NCI-H2227 treated with DMSO at 0.1 percent for 48 hours (cell line): ENCODE results near the gene BHLHA9.
"Not testable (repeated sequence)": the region's sequence is repeated elsewhere in the genome, so short reads cannot be mapped to it uniquely, and the experiment has no call there.

Experiments
- DNase-seq: peaks from one replicate; lab custom pipeline; 2025; lab: John Stamatoyannopoulos, UW

BHLHA9 gene

GRCh38 chr17:1301546-1301945, 31.3 kb downstream of the BHLHA9 start:
- DNase-seq = no peak

GRCh38 chr17:1302761-1303160, 32.5 kb downstream of the BHLHA9 start:
- DNase-seq = no peak

GRCh38 chr17:1304522-1304921, 34.3 kb downstream of the BHLHA9 start:
- no peak for DNase-seq

- DNase-seq = no peak
These were observed 34.8 kb downstream of the BHLHA9 start for GRCh38 chr17:1304962-1305563.

- not testable (repeated sequence) for DNase-seq
These were observed 37.6 kb downstream of the BHLHA9 start for GRCh38 chr17:1307829-1308228.

GRCh38 chr17:1312261-1312870, 42.1 kb downstream of the BHLHA9 start:
- no peak for DNase-seq

GRCh38 chr17:1313270-1314005, 43.2 kb downstream of the BHLHA9 start:
- DNase-seq = no peak

GRCh38 chr17:1315409-1315808, 45.2 kb downstream of the BHLHA9 start:
- DNase-seq = no peak

GRCh38 chr17:1315891-1316403, 45.7 kb downstream of the BHLHA9 start:
- DNase-seq = peak; percentile 41
